ENCODE results near the gene AZIN2.
A peak's percentile ranks its signal among the peaks of the same experiment; 100 is the strongest.

The AZIN2 gene

DNA sequence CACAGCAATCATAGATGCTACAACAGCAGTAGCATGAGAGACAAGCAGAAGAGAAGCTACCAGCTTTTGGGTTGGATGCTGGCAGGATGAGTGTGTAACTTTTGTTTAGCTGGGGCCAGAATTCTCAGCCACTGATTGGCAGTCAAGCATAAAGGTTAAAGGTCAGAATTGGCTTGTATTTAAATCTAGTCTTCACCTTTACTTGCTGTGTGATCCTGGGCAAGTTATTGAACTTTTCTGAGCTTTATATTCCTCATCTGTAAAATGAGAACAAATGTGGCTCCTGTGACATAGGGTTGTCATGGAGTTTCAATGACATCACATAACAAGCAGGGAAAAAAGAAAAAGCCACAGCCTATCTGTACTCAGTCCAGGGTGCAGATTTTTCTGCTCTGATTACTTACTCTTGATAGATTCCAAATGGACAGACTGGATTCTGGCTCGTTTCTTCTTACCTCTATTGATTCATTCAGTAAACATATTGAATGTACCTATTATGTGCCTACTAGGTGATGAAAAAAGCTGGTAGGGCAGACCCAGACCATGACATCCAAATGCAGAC, 2.8 kb upstream of the AZIN2 start:
- Mint-ChIP-seq H3K36me3 (ENCODE audit: low read depth) (no peaks in the 10 kb centered on the region), H3K4me3 (no peak overlapping the region), H3K9me3 (no peaks in the 10 kb centered on the region), H3K27ac (no peak overlapping the region), H3K27me3 (no peaks in the 10 kb centered on the region), H3K4me1 (ENCODE audit: low read depth) (peaks cover 22% of the 10 kb centered on the region)

- peaks cover 22% of the 10 kb centered on the region for H3K4me1 Mint-ChIP-seq (ENCODE audit: low read depth)
- no peaks in the 10 kb centered on the region for H3K36me3 Mint-ChIP-seq (ENCODE audit: low read depth)
- peak overlapping the region; percentile 59 for H3K27ac Mint-ChIP-seq
- no peaks in the 10 kb centered on the region for H3K9me3 Mint-ChIP-seq
- H3K27me3 Mint-ChIP-seq: no peaks in the 10 kb centered on the region
- H3K4me3 Mint-ChIP-seq: peak overlapping the region; percentile 87
These were observed 580 bp upstream of the AZIN2 start for GRCh38 chr1:33080373-33080772.

- H3K36me3 Mint-ChIP-seq (ENCODE audit: low read depth): no peaks in the 10 kb centered on the region
- H3K4me3 Mint-ChIP-seq: peak overlapping the region; percentile 87
- H3K27ac Mint-ChIP-seq: no peak overlapping the region
- H3K27me3 Mint-ChIP-seq: no peaks in the 10 kb centered on the region
- H3K4me1 Mint-ChIP-seq (ENCODE audit: low read depth): peaks cover 25% of the 10 kb centered on the region
- H3K9me3 Mint-ChIP-seq: no peaks in the 10 kb centered on the region
These were observed 777 bp downstream of the AZIN2 start for GRCh38 chr1:33081554-33082305.

GRCh38 chr1:33082575-33083108, 1.7 kb downstream of the AZIN2 start:
- Mint-ChIP-seq H3K4me1 (ENCODE audit: low read depth) (peaks cover 29% of the 10 kb centered on the region), H3K36me3 (ENCODE audit: low read depth) (no peaks in the 10 kb centered on the region), H3K4me3 (peak overlapping the region; percentile 34), H3K27ac (no peak overlapping the region), H3K9me3 (no peaks in the 10 kb centered on the region), H3K27me3 (no peaks in the 10 kb centered on the region)

GRCh38 chr1:33085332-33085731, 4.4 kb downstream of the AZIN2 start:
- peaks cover 39% of the 10 kb centered on the region for H3K4me1 Mint-ChIP-seq (ENCODE audit: low read depth)
- H3K4me3 Mint-ChIP-seq: no peak overlapping the region
- H3K27me3 Mint-ChIP-seq: no peaks in the 10 kb centered on the region
- no peaks in the 10 kb centered on the region for H3K9me3 Mint-ChIP-seq
- no peak overlapping the region for H3K27ac Mint-ChIP-seq
- H3K36me3 Mint-ChIP-seq (ENCODE audit: low read depth): no peaks in the 10 kb centered on the region

GRCh38 chr1:33086384-33086850, 5.5 kb downstream of the AZIN2 start:
- H3K36me3 Mint-ChIP-seq (ENCODE audit: low read depth): no peaks in the 10 kb centered on the region
- H3K4me1 Mint-ChIP-seq (ENCODE audit: low read depth): peaks cover 32% of the 10 kb centered on the region
- no peak overlapping the region for H3K27ac Mint-ChIP-seq
- no peaks in the 10 kb centered on the region for H3K27me3 Mint-ChIP-seq
- no peak overlapping the region for H3K4me3 Mint-ChIP-seq
- no peaks in the 10 kb centered on the region for H3K9me3 Mint-ChIP-seq

- Mint-ChIP-seq H3K27me3 (no peaks in the 10 kb centered on the region), H3K4me3 (no peak overlapping the region), H3K36me3 (ENCODE audit: low read depth) (no peaks in the 10 kb centered on the region), H3K27ac (peak overlapping the region; percentile 53), H3K4me1 (ENCODE audit: low read depth) (peaks cover 22% of the 10 kb centered on the region), H3K9me3 (no peaks in the 10 kb centered on the region)
These were observed 6.7 kb downstream of the AZIN2 start for GRCh38 chr1:33087677-33088076.

DNA sequence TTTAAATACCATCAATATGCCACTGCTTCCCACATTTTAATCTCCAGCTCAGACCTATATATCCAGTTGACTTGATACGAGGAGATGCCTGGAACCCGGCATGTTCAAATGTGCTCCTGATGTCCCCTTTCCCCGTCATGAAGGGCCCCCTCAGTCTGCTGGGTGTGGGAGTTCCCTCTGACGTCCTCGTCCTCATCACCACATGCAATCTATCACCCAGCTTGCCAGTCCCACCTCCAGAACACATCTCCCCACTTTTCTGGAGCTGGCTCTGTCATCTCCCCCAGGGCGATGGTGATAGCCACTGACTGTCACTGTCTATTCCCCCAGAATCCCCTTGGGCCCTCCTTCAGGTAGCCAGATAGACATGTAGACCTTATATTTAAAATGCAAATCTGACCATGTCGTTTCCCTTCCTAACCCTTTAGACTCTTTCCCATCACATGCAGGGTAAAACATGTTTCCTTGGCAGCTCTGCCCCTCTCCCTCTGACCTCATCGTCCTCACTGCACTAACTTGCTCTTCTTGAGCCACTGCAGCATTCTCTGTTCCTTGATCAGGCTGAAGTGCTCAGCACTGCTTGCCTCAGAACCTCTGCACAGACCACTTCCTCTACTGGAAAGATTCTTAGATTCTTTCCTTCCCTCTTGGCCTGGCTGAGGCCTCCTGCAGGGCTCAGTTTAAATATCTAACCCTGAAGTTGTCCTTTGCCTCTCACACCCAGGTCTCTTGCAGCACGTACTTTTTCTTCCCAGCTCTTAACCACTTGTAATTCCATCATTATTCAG, 7.4 kb downstream of the AZIN2 start:
- Mint-ChIP-seq H3K4me3 (peak overlapping the region; percentile 3), H3K4me1 (ENCODE audit: low read depth) (peaks cover 20% of the 10 kb centered on the region), H3K36me3 (ENCODE audit: low read depth) (no peaks in the 10 kb centered on the region), H3K27ac (peak overlapping the region; percentile 53), H3K27me3 (no peaks in the 10 kb centered on the region), H3K9me3 (no peaks in the 10 kb centered on the region)

DNA sequence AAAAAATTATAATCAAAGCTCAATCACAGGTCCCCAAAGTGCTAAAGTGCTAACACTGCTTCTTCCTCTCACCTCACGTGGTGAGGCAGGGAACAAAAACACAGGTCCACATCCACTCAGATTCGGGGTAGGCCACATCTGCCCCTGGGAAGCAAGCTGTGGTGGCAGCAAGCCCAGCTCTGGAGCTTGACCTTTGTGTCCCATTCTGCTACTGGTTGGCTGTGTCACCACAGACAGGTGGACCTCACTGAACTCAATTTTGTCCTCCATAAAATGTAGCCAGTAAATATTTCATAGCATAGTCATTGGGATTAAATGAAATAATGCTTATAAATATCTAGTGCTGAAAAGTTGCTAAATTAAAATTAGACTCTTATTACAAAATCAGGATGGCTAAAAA, 8.5 kb downstream of the AZIN2 start:
- Mint-ChIP-seq H3K36me3 (ENCODE audit: low read depth) (no peaks in the 10 kb centered on the region), H3K4me1 (ENCODE audit: low read depth) (peaks cover 20% of the 10 kb centered on the region), H3K27me3 (no peaks in the 10 kb centered on the region), H3K9me3 (no peaks in the 10 kb centered on the region), H3K4me3 (no peak overlapping the region), H3K27ac (no peak overlapping the region)

DNA sequence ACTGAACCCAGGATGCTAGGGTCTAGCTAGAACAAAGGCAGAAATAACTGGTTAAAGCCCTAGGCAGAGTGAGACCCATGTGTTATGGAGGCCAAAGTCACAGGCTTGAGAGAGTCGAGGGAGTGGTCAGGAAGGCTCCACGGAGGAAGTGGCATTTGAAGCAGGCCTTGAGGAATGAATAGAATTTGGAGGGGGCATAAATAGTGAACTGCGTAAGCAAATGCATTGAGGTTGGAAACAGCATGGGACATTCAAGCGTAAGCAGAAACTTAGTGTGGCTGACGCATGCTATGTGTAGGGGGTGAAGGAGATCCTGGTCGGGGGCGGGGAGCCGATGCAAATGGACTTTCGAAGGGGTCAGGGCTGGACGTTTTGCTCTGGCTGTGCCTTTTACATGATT, 11.5 kb downstream of the AZIN2 start:
- no peaks in the 10 kb centered on the region for H3K36me3 Mint-ChIP-seq (ENCODE audit: low read depth)
- no peak overlapping the region for H3K27ac Mint-ChIP-seq
- H3K27me3 Mint-ChIP-seq: no peaks in the 10 kb centered on the region
- H3K4me3 Mint-ChIP-seq: no peak overlapping the region
- no peaks in the 10 kb centered on the region for H3K9me3 Mint-ChIP-seq
- H3K4me1 Mint-ChIP-seq (ENCODE audit: low read depth): peaks cover 23% of the 10 kb centered on the region

DNA sequence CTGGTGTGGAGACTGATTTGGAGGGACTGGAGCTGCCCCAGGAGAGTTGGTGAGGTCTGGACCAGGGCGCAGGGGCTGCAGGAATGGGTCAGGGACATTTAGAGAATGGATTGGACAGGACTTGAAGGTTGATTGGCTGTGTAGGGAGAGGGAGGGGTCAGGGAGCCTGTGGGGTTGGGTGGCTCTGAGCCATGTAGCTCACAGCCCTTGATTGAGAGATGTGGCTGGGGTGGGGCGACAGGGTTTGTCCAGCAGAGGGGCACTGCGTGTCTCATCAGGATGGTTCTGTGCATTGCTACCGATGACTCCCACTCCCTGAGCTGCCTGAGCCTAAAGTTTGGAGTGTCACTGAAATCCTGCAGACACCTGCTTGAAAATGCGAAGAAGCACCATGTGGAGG, 12.1 kb downstream of the AZIN2 start:
- no peak overlapping the region for H3K4me3 Mint-ChIP-seq
- no peaks in the 10 kb centered on the region for H3K9me3 Mint-ChIP-seq
- no peak overlapping the region for H3K27ac Mint-ChIP-seq
- H3K36me3 Mint-ChIP-seq (ENCODE audit: low read depth): no peaks in the 10 kb centered on the region
- peaks cover 23% of the 10 kb centered on the region for H3K4me1 Mint-ChIP-seq (ENCODE audit: low read depth)
- no peaks in the 10 kb centered on the region for H3K27me3 Mint-ChIP-seq

DNA sequence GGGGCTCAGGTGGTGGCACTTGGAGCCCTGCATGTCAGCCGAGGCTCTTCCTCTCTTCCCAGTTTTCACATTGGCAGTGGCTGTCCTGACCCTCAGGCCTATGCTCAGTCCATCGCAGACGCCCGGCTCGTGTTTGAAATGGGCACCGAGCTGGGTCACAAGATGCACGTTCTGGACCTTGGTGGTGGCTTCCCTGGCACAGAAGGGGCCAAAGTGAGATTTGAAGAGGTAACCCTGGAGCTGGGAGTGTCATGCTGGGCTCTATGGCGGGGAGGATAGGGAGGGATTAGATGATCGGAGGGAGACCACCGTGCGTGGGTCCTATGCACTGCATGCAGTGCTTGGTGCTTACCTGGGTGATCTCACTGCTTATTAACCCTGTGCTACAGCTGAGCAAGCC, 13.5 kb downstream of the AZIN2 start:
- H3K4me1 Mint-ChIP-seq (ENCODE audit: low read depth): peaks cover 28% of the 10 kb centered on the region

DNA sequence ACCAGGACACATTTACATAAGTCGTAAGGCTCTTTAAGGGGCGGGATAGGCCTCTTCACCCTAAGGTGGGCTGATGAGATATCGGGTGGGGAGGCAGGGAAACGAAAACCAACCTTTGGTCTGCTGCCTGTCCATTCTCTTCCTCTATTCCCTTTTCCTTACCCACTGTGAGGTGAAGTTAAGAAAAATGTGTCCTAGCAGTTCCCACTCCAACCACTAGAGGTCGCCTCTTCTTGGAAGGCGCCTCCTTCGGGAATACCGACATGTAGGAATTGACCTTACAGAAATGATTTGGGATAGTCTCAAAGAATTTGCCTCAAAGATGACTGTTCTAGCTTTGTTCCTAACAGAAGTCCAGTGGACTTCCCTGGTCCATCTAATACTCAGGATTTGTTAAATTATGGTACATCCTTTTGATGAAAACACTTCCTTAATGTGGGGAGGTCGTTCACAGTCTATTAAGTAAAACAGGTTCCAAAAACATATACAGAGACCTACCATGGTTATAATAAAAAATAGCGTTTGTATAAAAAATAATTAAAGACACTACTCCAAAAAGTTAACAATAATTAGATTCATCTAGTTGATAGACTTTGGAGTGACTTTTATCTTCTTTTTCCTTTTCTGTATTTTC, 14.1 kb downstream of the AZIN2 start:
- Mint-ChIP-seq H3K36me3 (ENCODE audit: low read depth) (peaks cover 3% of the 10 kb centered on the region), H3K4me1 (ENCODE audit: low read depth) (peaks cover 34% of the 10 kb centered on the region), H3K27ac (no peak overlapping the region), H3K4me3 (no peak overlapping the region), H3K27me3 (no peaks in the 10 kb centered on the region), H3K9me3 (no peaks in the 10 kb centered on the region)

More for the DNA sequence above, 13.5 kb downstream of the AZIN2 start:
- Mint-ChIP-seq H3K27ac (no peak overlapping the region), H3K4me3 (no peak overlapping the region), H3K27me3 (no peaks in the 10 kb centered on the region), H3K9me3 (no peaks in the 10 kb centered on the region), H3K36me3 (ENCODE audit: low read depth) (peaks cover 3% of the 10 kb centered on the region)

GRCh38 chr1:33096363-33097005, 15.5 kb downstream of the AZIN2 start:
- Mint-ChIP-seq H3K4me3 (no peak overlapping the region), H3K4me1 (ENCODE audit: low read depth) (peaks cover 34% of the 10 kb centered on the region), H3K36me3 (ENCODE audit: low read depth) (peaks cover 3% of the 10 kb centered on the region), H3K27ac (no peak overlapping the region), H3K9me3 (no peaks in the 10 kb centered on the region), H3K27me3 (no peaks in the 10 kb centered on the region)
